HG03196 (cell line): ENCODE results near the gene KRI1.
"Not testable (repeated sequence)": the region's sequence is repeated elsewhere in the genome, so short reads cannot be mapped to it uniquely, and the experiment has no call there.

Experiments used
- ATAC-seq: cut with Tn5 transposase; IDR thresholded peaks from one replicate; pipeline ENCODE4 v1.9.1; 2021; ENCODE audit not compliant: unreplicated experiment

Gene KRI1

GRCh38 chr19:10551006-10551405 lies 14.8 kb downstream of the KRI1 start:
- ATAC-seq, result not testable (repeated sequence)

GRCh38 chr19:10550336-10550735 lies 15.5 kb downstream of the KRI1 start:
- ATAC-seq, result no peak

- ATAC-seq, result no peak
These were observed 16.1 kb downstream of the KRI1 start for GRCh38 chr19:10549733-10550132.

- ATAC-seq, result no peak
These were observed 17.0 kb downstream of the KRI1 start for GRCh38 chr19:10548746-10549276.

- ATAC-seq, result no peak
These were observed 19.0 kb downstream of the KRI1 start for GRCh38 chr19:10546817-10547216.

GRCh38 chr19:10544753-10545251 lies 21.0 kb downstream of the KRI1 start:
- ATAC-seq, result no peak

GRCh38 chr19:10544242-10544752 lies 21.5 kb downstream of the KRI1 start:
- no peak for ATAC-seq

GRCh38 chr19:10543420-10544241 lies 22.2 kb downstream of the KRI1 start, which contains the start of gene ATG4D:
Gene ATG4D, plus strand, starts transcription at chr19:10543904. Its CDS starts 187 bp downstream, at chr19:10544091.
- ATAC-seq, result peak; percentile 58

GRCh38 chr19:10543059-10543419 lies 22.8 kb downstream of the KRI1 start:
- no peak for ATAC-seq

GRCh38 chr19:10539016-10539415 lies 26.8 kb downstream of the KRI1 start:
- ATAC-seq, result not testable (repeated sequence)

GRCh38 chr19:10538204-10538983 lies 27.4 kb downstream of the KRI1 start:
- no peak for ATAC-seq

GRCh38 chr19:10537668-10538067 lies 28.1 kb downstream of the KRI1 start:
- no peak for ATAC-seq

- no peak for ATAC-seq
These were observed 30.2 kb downstream of the KRI1 start for GRCh38 chr19:10535613-10536012.

GRCh38 chr19:10533646-10534386 lies 32.0 kb downstream of the KRI1 start:
- ATAC-seq, result no peak

- ATAC-seq, result no peak
These were observed 33.4 kb downstream of the KRI1 start for GRCh38 chr19:10532457-10532856.

- not testable (repeated sequence) for ATAC-seq
These were observed 38.9 kb downstream of the KRI1 start for GRCh38 chr19:10526887-10527286.

- ATAC-seq, result no peak
These were observed 40.2 kb downstream of the KRI1 start for GRCh38 chr19:10525636-10526035.

GRCh38 chr19:10523135-10523636 lies 42.6 kb downstream of the KRI1 start:
- ATAC-seq, result no peak

- no peak for ATAC-seq
These were observed 44.2 kb downstream of the KRI1 start for GRCh38 chr19:10521461-10522171.
